PC-3 (cell line): ENCODE results near the gene TCTN2. TPM values are rescaled to one million over a fixed set of nuclear protein-coding genes. Genes with fewer than 3 reads are reported as not detected.

Source experiments
- ATAC-seq: fragments of 200-7000 bp; cut with Tn5 transposase; 2 replicates; pipeline ENCODE4 v1.9.1; 2020; ENCODE audit warnings: mild to moderate bottlenecking, moderate library complexity
- BruUV-seq: library from RNA; stranded (reverse); fragments of 400-500 nt; replicated peaks from 2 replicates; lab custom pipeline; 2021; lab: Mats Ljungman, UMichigan
- CTCF ChIA-PET: fragments of 300-600 bp; sonication (Branson Sonifier 250); formaldehyde crosslinking; loops from one replicate; lab custom pipeline; 2022; ENCODE audit warnings: antibody characterized with exemption; lab: Charles Lee
- POLR2A ChIA-PET: fragments of 300-600 bp; sonication (Branson Sonifier 250); formaldehyde crosslinking; loops from one replicate; lab custom pipeline; 2022; ENCODE audit warnings: antibody characterized with exemption; ENCODE audit not compliant: unreplicated experiment; lab: Charles Lee
- DNase-seq: peaks from one replicate; pipeline ENCODE4 v3.0.0-alpha.2; 2015
- H2AFZ ChIP-seq: fragments of 300-600 bp; sonication (generic); 2 replicates; pipeline ENCODE4 v1.6.0; 2016; ENCODE audit warnings: antibody characterized with exemption, low read length
- H3F3A ChIP-seq: fragments of 300-600 bp; sonication (generic); one replicate; pipeline ENCODE4 v1.6.0; 2017; ENCODE audit warnings: antibody characterized with exemption, low read length, control low read depth, mild to moderate bottlenecking; ENCODE audit not compliant: unreplicated experiment
- H3K27ac ChIP-seq: fragments of 300-600 bp; sonication (generic); 2 replicates; pipeline ENCODE4 v1.5.1; 2016; ENCODE audit warnings: mild to moderate bottlenecking, low read length
- H3K27me3 ChIP-seq: fragments of 300-600 bp; sonication (generic); 2 replicates; pipeline ENCODE4 v1.6.1; 2016; ENCODE audit warnings: low read length, mixed read lengths
- H3K36me3 ChIP-seq: fragments of 300-600 bp; sonication (generic); 2 replicates; pipeline ENCODE4 v1.6.1; 2016; ENCODE audit warnings: low read depth, mixed run types, low read length, mixed read lengths
- H3K4me1 ChIP-seq: fragments of 300-600 bp; sonication (generic); 2 replicates; pipeline ENCODE4 v1.5.1; 2016; ENCODE audit warnings: low read length; ENCODE audit not compliant: insufficient read depth
- H3K4me2 ChIP-seq: fragments of 300-600 bp; sonication (generic); 2 replicates; pipeline ENCODE4 v1.6.0; 2016; ENCODE audit warnings: low read length
- H3K4me3 ChIP-seq: fragments of 300-600 bp; sonication (generic); 2 replicates; pipeline ENCODE4 v1.5.1; 2016; ENCODE audit warnings: mild to moderate bottlenecking, low read length, mixed read lengths
- H3K79me2 ChIP-seq: fragments of 300-600 bp; sonication (generic); 2 replicates; pipeline ENCODE4 v1.6.1; 2017; ENCODE audit warnings: low read length, mixed read lengths
- H3K9ac ChIP-seq: fragments of 300-600 bp; sonication (generic); 2 replicates; pipeline ENCODE4 v1.6.0; 2016; ENCODE audit warnings: mild to moderate bottlenecking, low read length
- H3K9me2 ChIP-seq: fragments of 300-600 bp; sonication (generic); replicated peaks from 2 replicates; pipeline ENCODE4 v1.6.1; 2016; ENCODE audit warnings: mixed run types, low read length, mixed read lengths
- H3K9me3 ChIP-seq: fragments of 300-600 bp; sonication (generic); 2 replicates; pipeline ENCODE4 v1.6.1; 2016; ENCODE audit warnings: low read length, mixed read lengths
- H4K20me1 ChIP-seq: fragments of 300-600 bp; sonication (generic); 2 replicates; pipeline ENCODE4 v1.6.1; 2016; ENCODE audit warnings: low read length, mixed read lengths
- EZH2 ChIP-seq: fragments of 300-600 bp; sonication (generic); IDR thresholded peaks from one replicate; pipeline ENCODE4 v1.6.1; 2017; ENCODE audit warnings: antibody characterized with exemption, mild to moderate bottlenecking, low read length; ENCODE audit not compliant: unreplicated experiment
- EZH2phosphoT487 ChIP-seq: fragments of 300-600 bp; sonication (generic); IDR thresholded peaks from 2 replicates; pipeline ENCODE4 v1.6.1; 2018; ENCODE audit warnings: mild to moderate bottlenecking, antibody characterized with exemption, low read length, borderline replicate concordance
- intact Hi-C: fragments of 100-400 bp; cut with micrococcal nuclease; formaldehyde crosslinking; loops from 2 replicates; pipeline ENCODE4 v1.9.0; 2023
- total RNA-seq: library from RNA; depleted of rRNA; stranded (reverse); fragments of >200 nt; gene quantifications from 2 replicates; pipeline ENCODE4 v1.2.3, GENCODE V29; 2014
- TF ChIP-seq, protein P1 (sequence below): fragments of 300-600 bp; sonication (generic); conservative IDR thresholded peaks from 2 replicates; pipeline ENCODE4 v1.5.1; 2017; ENCODE audit warnings: antibody characterized with exemption, low read depth, mild to moderate bottlenecking, low read length

TCTN2 gene
- total RNA-seq, 1 experiment from 2014 or later: 15.8 TPM

DNA sequence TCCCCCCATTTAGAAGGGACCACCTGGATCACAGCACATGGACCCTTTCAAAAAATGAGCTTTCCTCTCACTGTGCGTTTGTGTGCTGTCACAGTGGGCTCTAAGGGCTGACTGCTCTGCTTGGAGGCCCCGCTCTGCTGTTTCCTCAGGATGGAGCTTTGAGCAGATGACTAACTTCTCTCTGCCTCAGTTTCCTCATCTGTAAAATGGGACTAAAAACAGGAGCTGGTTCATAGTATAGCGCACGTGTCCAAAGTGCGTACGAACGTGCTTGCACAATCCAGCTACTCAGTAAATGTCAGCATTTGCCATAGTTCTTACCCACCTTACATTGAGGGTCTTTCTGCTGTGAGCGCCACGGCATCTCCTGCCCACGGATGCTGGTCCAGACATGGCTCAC, 78.4 kb downstream of the TCTN2 start:
- no peak for TF ChIP-seq EZH2phosphoT487
- TF ChIP-seq, protein P1, sequence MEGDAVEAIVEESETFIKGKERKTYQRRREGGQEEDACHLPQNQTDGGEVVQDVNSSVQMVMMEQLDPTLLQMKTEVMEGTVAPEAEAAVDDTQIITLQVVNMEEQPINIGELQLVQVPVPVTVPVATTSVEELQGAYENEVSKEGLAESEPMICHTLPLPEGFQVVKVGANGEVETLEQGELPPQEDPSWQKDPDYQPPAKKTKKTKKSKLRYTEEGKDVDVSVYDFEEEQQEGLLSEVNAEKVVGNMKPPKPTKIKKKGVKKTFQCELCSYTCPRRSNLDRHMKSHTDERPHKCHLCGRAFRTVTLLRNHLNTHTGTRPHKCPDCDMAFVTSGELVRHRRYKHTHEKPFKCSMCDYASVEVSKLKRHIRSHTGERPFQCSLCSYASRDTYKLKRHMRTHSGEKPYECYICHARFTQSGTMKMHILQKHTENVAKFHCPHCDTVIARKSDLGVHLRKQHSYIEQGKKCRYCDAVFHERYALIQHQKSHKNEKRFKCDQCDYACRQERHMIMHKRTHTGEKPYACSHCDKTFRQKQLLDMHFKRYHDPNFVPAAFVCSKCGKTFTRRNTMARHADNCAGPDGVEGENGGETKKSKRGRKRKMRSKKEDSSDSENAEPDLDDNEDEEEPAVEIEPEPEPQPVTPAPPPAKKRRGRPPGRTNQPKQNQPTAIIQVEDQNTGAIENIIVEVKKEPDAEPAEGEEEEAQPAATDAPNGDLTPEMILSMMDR: no peak
- TF ChIP-seq EZH2: no peak
- Histone ChIP-seq H3K27ac (no peak overlapping the region), H4K20me1 (no peaks in the 10 kb centered on the region), H3K4me1 (no peaks in the 10 kb centered on the region), H3K9ac (no peak overlapping the region), H3F3A (no peaks in the 10 kb centered on the region), H3K79me2 (no peaks in the 10 kb centered on the region), H3K4me3 (no peak overlapping the region), H3K9me2 (no peaks in the 10 kb centered on the region), H3K36me3 (peaks cover 19% of the 10 kb centered on the region; the same call in 1 of the 2 replicates), H3K27me3 (no peaks in the 10 kb centered on the region), H3K9me3 (no peaks in the 10 kb centered on the region), H3K4me2 (no peak overlapping the region), H2AFZ (no peak overlapping the region)
- ChIA-PET POLR2A (no interaction called here), CTCF (no interaction called here)
- intact Hi-C loops: no loop called here
- DNase-seq (no peak), ATAC-seq (no peak)
- no TSS peak for BruUV-seq

DNA sequence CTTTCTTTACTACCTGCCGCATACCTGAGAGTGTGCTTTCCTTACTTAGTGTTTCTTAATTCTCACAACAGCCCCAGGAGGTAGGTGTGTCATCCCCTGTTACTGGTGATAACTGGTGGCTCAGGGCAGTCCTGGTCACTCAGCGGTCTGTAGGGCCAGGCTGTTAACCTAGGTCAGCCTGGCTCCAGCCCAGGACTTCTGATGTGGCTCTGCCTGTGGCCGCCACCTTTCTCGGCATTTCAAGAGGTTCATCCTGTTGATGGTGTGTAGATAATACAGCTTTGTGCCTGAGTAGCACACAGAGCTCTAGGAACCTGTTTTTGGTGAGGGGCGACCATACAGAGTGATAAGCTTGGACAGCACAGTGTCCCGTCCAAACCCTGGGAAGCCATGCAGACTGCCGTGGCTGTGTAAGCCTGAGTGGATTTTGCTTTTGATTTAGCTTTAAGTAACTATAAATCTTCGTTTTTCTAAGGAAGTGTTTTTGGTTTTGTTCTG, 79.3 kb downstream of the TCTN2 start:
- ChIA-PET CTCF (no interaction called here), POLR2A (no interaction called here)
- Histone ChIP-seq H3K79me2 (no peaks in the 10 kb centered on the region), H3K4me1 (no peaks in the 10 kb centered on the region), H3K9me3 (no peaks in the 10 kb centered on the region), H3K27ac (no peak overlapping the region), H3F3A (no peaks in the 10 kb centered on the region), H3K9ac (no peak overlapping the region), H3K9me2 (no peaks in the 10 kb centered on the region), H3K36me3 (peaks cover 24% of the 10 kb centered on the region; the same call in 1 of the 2 replicates), H3K4me2 (no peak overlapping the region), H3K4me3 (no peak overlapping the region), H4K20me1 (no peaks in the 10 kb centered on the region), H2AFZ (no peak overlapping the region), H3K27me3 (no peaks in the 10 kb centered on the region)
- no peak for ATAC-seq
- TF ChIP-seq EZH2 (no peak), EZH2phosphoT487 (no peak)
- TF ChIP-seq, protein P1: no peak
- intact Hi-C loops: no loop called here
- no peak for DNase-seq
- BruUV-seq: no TSS peak

DNA sequence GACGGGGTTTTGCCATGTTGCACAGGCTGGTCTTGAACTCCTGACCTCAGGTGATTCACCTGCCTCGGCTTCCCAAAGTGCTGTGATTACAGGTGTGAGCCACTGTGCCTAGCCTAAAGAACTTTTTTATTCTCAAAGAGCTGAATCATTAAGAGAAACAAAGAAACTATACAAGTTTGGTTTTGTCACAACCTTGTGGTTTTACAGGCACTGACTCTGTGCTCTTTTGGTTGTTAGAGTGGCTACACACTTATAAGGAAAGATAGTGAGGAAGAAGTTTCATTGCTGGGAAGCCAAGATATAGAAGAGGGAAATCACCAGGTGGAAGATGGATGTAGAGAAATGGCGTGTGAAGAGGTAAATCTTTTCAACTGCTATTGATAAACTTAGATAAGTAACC, 81.1 kb downstream of the TCTN2 start:
- Histone ChIP-seq H4K20me1 (no peaks in the 10 kb centered on the region), H3K4me1 (no peaks in the 10 kb centered on the region), H3K4me3 (no peak overlapping the region), H3K9ac (no peak overlapping the region), H2AFZ (no peak overlapping the region), H3K36me3 (peaks cover 24% of the 10 kb centered on the region; the same call in 1 of the 2 replicates), H3F3A (no peaks in the 10 kb centered on the region), H3K9me3 (no peaks in the 10 kb centered on the region), H3K27ac (no peak overlapping the region), H3K9me2 (no peaks in the 10 kb centered on the region), H3K27me3 (no peaks in the 10 kb centered on the region), H3K4me2 (no peak overlapping the region), H3K79me2 (no peaks in the 10 kb centered on the region)
- CTCF ChIA-PET: no interaction called here
- POLR2A ChIA-PET: no interaction called here
- ATAC-seq: no peak
- TF ChIP-seq EZH2: no peak
- TF ChIP-seq, protein P1: no peak
- no peak for TF ChIP-seq EZH2phosphoT487
- BruUV-seq: no TSS peak
- DNase-seq: no peak
- intact Hi-C loops: no loop called here
